ENCODE results near the gene PTPRD. TPM values are rescaled to one million over a fixed set of nuclear protein-coding genes. Genes with fewer than 3 reads are reported as not detected.

Gene PTPRD
- total RNA-seq, 1 experiment from 2014 or later = 0.02 TPM

DNA sequence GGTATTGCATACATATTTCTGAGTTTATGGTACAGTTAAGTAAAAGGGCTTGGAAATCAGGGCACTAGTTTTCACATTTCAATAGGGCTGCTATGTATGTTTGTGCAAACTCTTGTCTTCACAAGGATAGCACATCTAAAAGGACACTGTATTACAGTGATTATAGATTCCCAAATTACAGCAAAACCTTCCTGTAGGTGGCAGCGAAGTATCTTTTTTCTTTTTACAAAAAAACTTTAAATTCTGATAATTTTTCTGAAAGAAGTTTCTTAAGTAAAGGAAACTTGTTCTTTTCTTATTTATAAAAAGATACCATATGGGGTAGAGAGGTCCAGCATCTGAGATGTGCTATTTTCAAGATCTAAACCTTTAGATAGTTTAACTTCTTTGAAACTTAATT, 337.8 kb downstream of the PTPRD start:
- H3K36me3 ChIP-seq (ENCODE audit: control insufficient read depth in 1 of 2, insufficient read depth in 2 of 2, low read length in 2 of 2) = no peaks in the 10 kb centered on the region
- H3K27ac ChIP-seq (ENCODE audit: low read depth, low read length) = no peak overlapping the region
- ATAC-seq (no peak), DNase-seq (ENCODE audit: low read depth, low spot score) (no peak)
- no peaks in the 10 kb centered on the region; the same call in 1 of the 2 replicates for H4K20me1 ChIP-seq (ENCODE audit: insufficient read depth)
- ChIA-PET CTCF (no interaction called here), POLR2A (no interaction called here), RAD21 (ENCODE audit: low non-redundant PET in 1 of 2, low total read pairs in 2 of 2, uncharacterized antibody in 2 of 2, unreplicated experiment in 2 of 2) (no interaction called here)
- intact Hi-C loops (cut with micrococcal nuclease) = no loop called here
- TF ChIP-seq POLR2AphosphoS5 (IDR thresholded peaks at IDR 0.05; ENCODE audit: low read depth, low read length) (no peak), MAX (IDR thresholded peaks at IDR 0.05) (no peak), ATF3 (IDR thresholded peaks at IDR 0.05) (no peak), CEBPB (IDR thresholded peaks at IDR 0.05; ENCODE audit: low read depth) (no peak), ELF1 (IDR thresholded peaks at IDR 0.05; ENCODE audit: borderline replicate concordance, low read depth) (no peak), SIN3A (IDR thresholded peaks at IDR 0.05; ENCODE audit: low read depth) (no peak), SP1 (IDR thresholded peaks at IDR 0.05; ENCODE audit: low read depth) (no peak), EGR1 (IDR thresholded peaks at IDR 0.05; ENCODE audit: low read depth) (no peak), JUND (IDR thresholded peaks at IDR 0.05) (no peak), EZH2phosphoT487 (IDR thresholded peaks at IDR 0.05; ENCODE audit: borderline replicate concordance) (no peak), CTCF (IDR thresholded peaks at IDR 0.05 in 2 of 3, conservative IDR thresholded peaks at IDR 0.05 in 1 of 3; ENCODE audit: borderline replicate concordance in 1 of 3, insufficient read depth in 1 of 3, low read depth in 2 of 3, low read length in 2 of 3) (no peak), YY1 (IDR thresholded peaks at IDR 0.05; ENCODE audit: extremely low read depth, insufficient replicate concordance, low read depth, low read length) (no peak)
- TF ChIP-seq, protein P1, sequence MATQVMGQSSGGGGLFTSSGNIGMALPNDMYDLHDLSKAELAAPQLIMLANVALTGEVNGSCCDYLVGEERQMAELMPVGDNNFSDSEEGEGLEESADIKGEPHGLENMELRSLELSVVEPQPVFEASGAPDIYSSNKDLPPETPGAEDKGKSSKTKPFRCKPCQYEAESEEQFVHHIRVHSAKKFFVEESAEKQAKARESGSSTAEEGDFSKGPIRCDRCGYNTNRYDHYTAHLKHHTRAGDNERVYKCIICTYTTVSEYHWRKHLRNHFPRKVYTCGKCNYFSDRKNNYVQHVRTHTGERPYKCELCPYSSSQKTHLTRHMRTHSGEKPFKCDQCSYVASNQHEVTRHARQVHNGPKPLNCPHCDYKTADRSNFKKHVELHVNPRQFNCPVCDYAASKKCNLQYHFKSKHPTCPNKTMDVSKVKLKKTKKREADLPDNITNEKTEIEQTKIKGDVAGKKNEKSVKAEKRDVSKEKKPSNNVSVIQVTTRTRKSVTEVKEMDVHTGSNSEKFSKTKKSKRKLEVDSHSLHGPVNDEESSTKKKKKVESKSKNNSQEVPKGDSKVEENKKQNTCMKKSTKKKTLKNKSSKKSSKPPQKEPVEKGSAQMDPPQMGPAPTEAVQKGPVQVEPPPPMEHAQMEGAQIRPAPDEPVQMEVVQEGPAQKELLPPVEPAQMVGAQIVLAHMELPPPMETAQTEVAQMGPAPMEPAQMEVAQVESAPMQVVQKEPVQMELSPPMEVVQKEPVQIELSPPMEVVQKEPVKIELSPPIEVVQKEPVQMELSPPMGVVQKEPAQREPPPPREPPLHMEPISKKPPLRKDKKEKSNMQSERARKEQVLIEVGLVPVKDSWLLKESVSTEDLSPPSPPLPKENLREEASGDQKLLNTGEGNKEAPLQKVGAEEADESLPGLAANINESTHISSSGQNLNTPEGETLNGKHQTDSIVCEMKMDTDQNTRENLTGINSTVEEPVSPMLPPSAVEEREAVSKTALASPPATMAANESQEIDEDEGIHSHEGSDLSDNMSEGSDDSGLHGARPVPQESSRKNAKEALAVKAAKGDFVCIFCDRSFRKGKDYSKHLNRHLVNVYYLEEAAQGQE (IDR thresholded peaks at IDR 0.05; ENCODE audit: low read depth) = no peak
- H3K27me3 ChIP-seq (ENCODE audit: insufficient read depth, low read length) = no peaks in the 10 kb centered on the region
- H3K4me1 ChIP-seq (ENCODE audit: control insufficient read depth in 1 of 2, insufficient read depth in 2 of 2, low read length in 2 of 2) = no peaks in the 10 kb centered on the region
- H2AFZ ChIP-seq (ENCODE audit: low read depth, low read length, poor library complexity, severe bottlenecking) = no peak overlapping the region
- H3K9ac ChIP-seq (ENCODE audit: low read length) = no peak overlapping the region
- no peaks in the 10 kb centered on the region for H3K9me2 ChIP-seq (ENCODE audit: insufficient read depth)
- BruUV-seq (replicated peaks) = no TSS peak
- H3K79me2 ChIP-seq (ENCODE audit: insufficient read depth, low read length) = no peaks in the 10 kb centered on the region
- no peak overlapping the region for H3K4me2 ChIP-seq (ENCODE audit: low read length)
- H3K9me3 ChIP-seq (ENCODE audit: control insufficient read depth in 1 of 2, insufficient read depth in 1 of 2, low read depth in 1 of 2, low read length in 2 of 2) = peaks cover 13 to 18% of the 10 kb centered on the region in 2 experiments; a peak in 2 of 4 replicates
- no peak overlapping the region for H3K4me3 ChIP-seq (replicated peaks in 1 of 2; ENCODE audit: low read depth in 1 of 2, low read length in 2 of 2)
